ENCODE data around the gene LCE1C. TPM values are rescaled to one million over a fixed set of nuclear protein-coding genes. Genes with fewer than 3 reads are reported as not detected.

The LCE1C gene
- total RNA-seq, 1 donor from 2014 or later = not detected

DNA sequence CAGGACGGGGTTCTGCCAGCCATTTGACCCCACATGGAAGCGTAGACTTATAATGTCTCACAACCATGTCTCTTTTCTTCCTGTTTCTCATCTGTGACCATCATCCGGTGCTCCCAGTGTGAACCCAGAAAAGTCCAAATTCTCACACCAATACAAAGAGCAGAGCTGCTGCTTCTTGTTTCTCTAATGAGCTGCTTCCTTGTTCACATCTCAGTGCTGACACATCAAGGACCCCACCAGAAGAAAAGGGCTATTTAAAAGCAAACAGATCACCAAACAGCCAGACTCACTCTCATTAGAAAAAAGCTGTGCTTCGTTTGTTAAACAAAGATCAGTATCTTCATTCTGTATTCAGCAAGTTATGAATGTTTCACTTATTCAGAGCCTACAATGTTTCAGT is 10.8 kb downstream of the LCE1C start:
- DNase-seq (no peak), ATAC-seq (no peak)
- Histone ChIP-seq H3K27ac (no peak overlapping the region), H3K4me3 (no peak overlapping the region), H3K36me3 (no peaks in the 10 kb centered on the region), H3K27me3 (no peaks in the 10 kb centered on the region), H3K4me1 (no peaks in the 10 kb centered on the region), H3K9me3 (no peaks in the 10 kb centered on the region)
- TF ChIP-seq CTCF (IDR thresholded peaks at IDR 0.05) = no peak
- intact Hi-C loops (cut with DNase I) = no loop called here

- no peak within 1 kb of the TSS for H3K27ac ChIP-seq
- TF ChIP-seq CTCF (IDR thresholded peaks at IDR 0.05) = no peak
- H3K27me3 ChIP-seq = peaks cover 4% of the 10 kb centered on the region
- DNase-seq = no peak
- H3K4me3 ChIP-seq = no peak within 1 kb of the TSS
- H3K9me3 ChIP-seq = no peaks in the 10 kb centered on the region
- H3K4me1 ChIP-seq = no peaks in the 10 kb centered on the region
- no peak for ATAC-seq
- no peaks in the 10 kb centered on the region for H3K36me3 ChIP-seq
- intact Hi-C loops (cut with DNase I) = no loop called here
Observed at GRCh38 chr1:152786077-152786476, 20.4 kb downstream of the LCE1C start, which contains the start of gene LCE1E. Gene LCE1E (plus strand): TSS chr1:152786257. CDS start chr1:152787300, 1,043 bp downstream.

- H3K9me3 ChIP-seq = no peaks in the 10 kb centered on the region
- H3K27me3 ChIP-seq = peaks cover 4% of the 10 kb centered on the region
- ATAC-seq = no peak
- no peak overlapping the region for H3K27ac ChIP-seq
- no peaks in the 10 kb centered on the region for H3K4me1 ChIP-seq
- DNase-seq = no peak
- H3K36me3 ChIP-seq = no peaks in the 10 kb centered on the region
- intact Hi-C loops (cut with DNase I) = no loop called here
- no peak for TF ChIP-seq CTCF (IDR thresholded peaks at IDR 0.05)
- no peak overlapping the region for H3K4me3 ChIP-seq
Observed at GRCh38 chr1:152783095-152783494, 23.4 kb downstream of the LCE1C start.

GRCh38 chr1:152777510-152778137 is 28.8 kb downstream of the LCE1C start:
- Histone ChIP-seq H3K4me1 (no peaks in the 10 kb centered on the region), H3K4me3 (no peak overlapping the region), H3K27ac (no peak overlapping the region), H3K9me3 (no peaks in the 10 kb centered on the region), H3K36me3 (no peaks in the 10 kb centered on the region), H3K27me3 (no peaks in the 10 kb centered on the region)
- DNase-seq (no peak), ATAC-seq (no peak)
- intact Hi-C loops (cut with DNase I) = no loop called here
- TF ChIP-seq CTCF (IDR thresholded peaks at IDR 0.05) = no peak

DNA sequence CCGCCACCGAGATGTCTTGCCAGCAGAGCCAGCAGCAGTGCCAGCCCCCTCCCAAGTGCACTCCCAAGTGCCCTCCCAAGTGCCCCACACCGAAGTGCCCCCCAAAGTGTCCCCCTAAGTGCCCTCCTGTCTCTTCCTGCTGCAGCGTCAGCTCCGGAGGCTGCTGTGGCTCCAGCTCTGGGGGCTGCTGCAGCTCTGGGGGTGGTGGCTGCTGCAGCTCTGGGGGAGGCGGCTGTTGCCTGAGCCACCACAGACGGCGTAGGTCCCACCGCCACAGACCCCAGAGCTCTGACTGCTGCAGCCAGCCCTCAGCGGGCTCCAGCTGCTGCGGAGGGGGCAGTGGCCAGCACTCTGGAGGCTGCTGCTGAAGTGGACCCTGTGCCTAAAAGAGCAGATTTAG is 30.1 kb downstream of the LCE1C start:
- Histone ChIP-seq H3K4me3 (no peak overlapping the region), H3K27ac (no peak overlapping the region), H3K36me3 (no peaks in the 10 kb centered on the region), H3K4me1 (no peaks in the 10 kb centered on the region), H3K9me3 (no peaks in the 10 kb centered on the region), H3K27me3 (no peaks in the 10 kb centered on the region)
- no peak for ATAC-seq
- DNase-seq = no peak
- no peak for TF ChIP-seq CTCF (IDR thresholded peaks at IDR 0.05)
- intact Hi-C loops (cut with DNase I) = no loop called here

GRCh38 chr1:152774875-152775274 is 31.6 kb downstream of the LCE1C start, which contains the start of gene LCE1F:
Gene LCE1F (plus strand): TSS chr1:152775140. CDS start chr1:152776372, 1,232 bp downstream.
- no peaks in the 10 kb centered on the region for H3K27me3 ChIP-seq
- no peak for TF ChIP-seq CTCF (IDR thresholded peaks at IDR 0.05)
- intact Hi-C loops (cut with DNase I) = no loop called here
- H3K27ac ChIP-seq = no peak within 1 kb of the TSS
- ATAC-seq = no peak
- no peaks in the 10 kb centered on the region for H3K4me1 ChIP-seq
- DNase-seq = no peak
- no peaks in the 10 kb centered on the region for H3K36me3 ChIP-seq
- H3K9me3 ChIP-seq = no peaks in the 10 kb centered on the region
- no peak within 1 kb of the TSS for H3K4me3 ChIP-seq
